A549 (cell line): ENCODE results near the gene ZNF764. TPM values are rescaled to one million over a fixed set of nuclear protein-coding genes. Genes with fewer than 3 reads are reported as not detected.

Experiments used
- ATAC-seq, 2 experiments: fragments of 200-7000 bp in 1 of 2; fragments of >200 bp in 1 of 2; cut with Nextera tagmentation in 1 of 2; cut with Tn5 transposase in 1 of 2; 3 replicates each; pipeline versions ENCODE4 v1.8.0 to v1.9.1; 2018 to 2020; ENCODE audit warnings: mild to moderate bottlenecking in 1 of 2, moderate library complexity in 1 of 2
- CTCF ChIA-PET: fragments of 300-600 bp; sonication (Branson Sonifier 250); formaldehyde crosslinking; extraction: SDS; loops from one replicate; lab custom pipeline; 2021; ENCODE audit warnings: antibody characterized with exemption, inconsistent platforms; lab: Yijun Ruan, JAX
- POLR2A ChIA-PET: fragments of 350-600 bp; formaldehyde crosslinking; extraction: SDS; loops from one replicate; lab custom pipeline; 2021; ENCODE audit warnings: antibody characterized with exemption, inconsistent platforms; lab: Yijun Ruan, JAX
- DNase-seq, 2 experiments: peaks; one replicate each; pipeline versions ENCODE4 v3.0.0 to v3.0.0-alpha.2; 2011 to 2016; ENCODE audit warnings: low read depth in 1 of 2, low spot score in 1 of 2
- FAIRE-seq: peaks from 2 replicates; lab custom pipeline; 2011; peaks lifted over from hg19 to GRCh38; lab: Jason Lieb, UNC
- H3K27ac ChIP-seq, 2 experiments: fragments of >200 bp; sonication (Bioruptor Twin); formaldehyde crosslinking; 3 replicates each; pipeline ENCODE4 v1.5.1; 2016 to 2017
- H3K4me1 ChIP-seq: fragments of >200 bp; sonication (Bioruptor Twin); formaldehyde crosslinking; 3 replicates; pipeline ENCODE4 v1.6.1; 2016
- H3K4me2 ChIP-seq: fragments of >200 bp; sonication (Bioruptor Twin); formaldehyde crosslinking; 3 replicates; pipeline ENCODE4 v1.6.1; 2016
- H3K4me3 ChIP-seq: fragments of >200 bp; sonication (Bioruptor Twin); formaldehyde crosslinking; 3 replicates; pipeline ENCODE4 v1.5.1; 2016
- H3K9me3 ChIP-seq: fragments of >200 bp; sonication (Bioruptor Twin); formaldehyde crosslinking; 3 replicates; pipeline ENCODE4 v1.6.1; 2016
- ATOH8 ChIP-seq: fragments of 250-450 bp; sonication (Bioruptor Pico); IDR thresholded peaks from 2 replicates; pipeline ENCODE4 v1.5.0; 2020; ENCODE audit warnings: low read depth, mild to moderate bottlenecking, moderate library complexity
- BCL3 ChIP-seq: fragments of >200 bp; sonication (Bioruptor Twin); formaldehyde crosslinking; IDR thresholded peaks from 3 replicates; pipeline ENCODE4 v1.6.1; 2016
- BHLHE40 ChIP-seq: IDR thresholded peaks from 2 replicates; pipeline ENCODE4 v1.6.1; 2012; ENCODE audit warnings: low read depth, low read length, inconsistent platforms
- CEBPB ChIP-seq, 2 experiments: fragments of >200 bp in 1 of 2; sonication (Bioruptor Twin) in 1 of 2; formaldehyde crosslinking in 1 of 2; IDR thresholded peaks; 2 replicates each; pipeline ENCODE4 v1.6.1; 2012 to 2016
- CTCF ChIP-seq: fragments of >200 bp; sonication (Bioruptor Twin); formaldehyde crosslinking; IDR thresholded peaks from 3 replicates; pipeline ENCODE4 v1.5.1; 2016
- EP300 ChIP-seq, 2 experiments: fragments of >200 bp; sonication (Bioruptor Twin); formaldehyde crosslinking; IDR thresholded peaks; 2 replicates in 1 of 2; 3 replicates in 1 of 2; pipeline ENCODE4 v1.6.1; 2016 to 2017
- FOSB ChIP-seq: fragments of 250-450 bp; sonication (Bioruptor Pico); IDR thresholded peaks from 2 replicates; pipeline ENCODE4 v1.5.0; 2020; ENCODE audit warnings: mild to moderate bottlenecking, moderate library complexity
- FOSL2 ChIP-seq, 2 experiments: fragments of 450-650 bp in 1 of 2; fragments of >200 bp in 1 of 2; sonication (Bioruptor Twin) in 1 of 2; formaldehyde crosslinking; IDR thresholded peaks; 2 replicates each; pipeline versions ENCODE4 v1.5.0 to v1.6.1; 2016 to 2020; ENCODE audit warnings: mild to moderate bottlenecking in 1 of 2, moderate library complexity in 1 of 2
- FOXS1 ChIP-seq: fragments of 250-450 bp; sonication (Bioruptor Pico); IDR thresholded peaks from 2 replicates; pipeline ENCODE4 v1.5.0; 2020; ENCODE audit warnings: mild to moderate bottlenecking, moderate library complexity
- HES2 ChIP-seq: fragments of >200 bp; sonication (Bioruptor Twin); formaldehyde crosslinking; IDR thresholded peaks from 2 replicates; pipeline ENCODE4 v1.6.1; 2016
- JUN ChIP-seq, 2 experiments: fragments of >200 bp; sonication (Bioruptor Twin); formaldehyde crosslinking; IDR thresholded peaks; 2 replicates in 1 of 2; 3 replicates in 1 of 2; pipeline ENCODE4 v1.6.1; 2016 to 2017
- KDM1A ChIP-seq: fragments of 200-600 bp; sonication (generic); IDR thresholded peaks from 2 replicates; pipeline ENCODE4 v1.6.1; 2016; ENCODE audit warnings: low read depth, mild to moderate bottlenecking
- KDM5A ChIP-seq: fragments of 200-600 bp; sonication (generic); IDR thresholded peaks from 2 replicates; pipeline ENCODE4 v1.6.1; 2016; ENCODE audit warnings: antibody characterized with exemption, mild to moderate bottlenecking
- MAFK ChIP-seq: fragments of 450-650 bp; IDR thresholded peaks from 2 replicates; pipeline ENCODE4 v1.6.1; 2014; ENCODE audit not compliant: partially characterized antibody
- MAZ ChIP-seq: fragments of 150-350 bp; IDR thresholded peaks from 2 replicates; pipeline ENCODE4 v1.6.1; 2014; ENCODE audit warnings: antibody characterized with exemption, low read depth, low read length, borderline replicate concordance
- NFE2L2 ChIP-seq: fragments of 150-350 bp; conservative IDR thresholded peaks from 2 replicates; pipeline ENCODE4 v1.6.1; 2014; ENCODE audit warnings: low read length
- PHF8 ChIP-seq: fragments of 200-600 bp; sonication (generic); IDR thresholded peaks from 2 replicates; pipeline ENCODE4 v1.6.1; 2016; ENCODE audit warnings: low read depth, mild to moderate bottlenecking, antibody characterized with exemption, moderate library complexity, borderline replicate concordance
- POLR2A ChIP-seq: IDR thresholded peaks from 2 replicates; pipeline ENCODE4 v1.6.1; 2012; ENCODE audit warnings: mild to moderate bottlenecking, low read length
- POLR2AphosphoS2 ChIP-seq: conservative IDR thresholded peaks from 2 replicates; pipeline ENCODE4 v1.6.1; 2012; ENCODE audit warnings: low read length, improper control_type of control experiment, inconsistent platforms
- RAD21 ChIP-seq, 2 experiments: fragments of >200 bp in 1 of 2; sonication (Bioruptor Twin) in 1 of 2; formaldehyde crosslinking in 1 of 2; IDR thresholded peaks in 1 of 2; conservative IDR thresholded peaks in 1 of 2; 2 replicates in 1 of 2; 3 replicates in 1 of 2; pipeline ENCODE4 v1.6.1; 2012 to 2018; ENCODE audit warnings: inconsistent platforms in 1 of 2
- RFX5 ChIP-seq: fragments of 450-650 bp; IDR thresholded peaks from 2 replicates; pipeline ENCODE4 v1.7.1; 2014; ENCODE audit warnings: antibody characterized with exemption, mild to moderate bottlenecking, moderate library complexity
- RNF2 ChIP-seq: fragments of 200-600 bp; sonication (generic); IDR thresholded peaks from 2 replicates; pipeline ENCODE4 v1.6.1; 2016; ENCODE audit warnings: low read depth, mild to moderate bottlenecking, antibody characterized with exemption, moderate library complexity, borderline replicate concordance
- SREBF2 ChIP-seq: fragments of 450-650 bp; IDR thresholded peaks from 2 replicates; pipeline ENCODE4 v1.6.1; 2014; ENCODE audit warnings: mild to moderate bottlenecking, moderate library complexity
- TP53 ChIP-seq: fragments of 250-450 bp; sonication (Bioruptor Pico); IDR thresholded peaks from 2 replicates; pipeline ENCODE4 v1.5.0; 2021; ENCODE audit warnings: mild to moderate bottlenecking, moderate library complexity
- ZC3H11A ChIP-seq: fragments of 450-650 bp; IDR thresholded peaks from 2 replicates; pipeline ENCODE4 v1.6.1; 2014; ENCODE audit warnings: antibody characterized with exemption, mild to moderate bottlenecking
- WGBS: methylation state at CpG from one replicate; pipeline ENCODE4 v1.1.6; 2017; ENCODE audit errors: missing lambda C conversion rate; 5-methylcytosine and 5-hydroxymethylcytosine counted together
- polyA plus RNA-seq, 4 experiments: library from polyadenylated mRNA; depleted of rRNA in 3 of 4; stranded (reverse); fragments of >200 nt; fragmentation: RNase III in 1 of 4; extraction: RNeasy Plus Mini Kit Qiagen cat#74134 plus additional on column Dnase treatment in 1 of 4; gene quantifications; 2 replicates in 3 of 4; 3 replicates in 1 of 4; pipeline ENCODE4 v1.2.3, GENCODE V29; 2011 to 2017
- TF ChIP-seq, protein P1 (sequence below): IDR thresholded peaks from 2 replicates; pipeline ENCODE4 v1.6.1; 2012

The ZNF764 gene
- polyA plus RNA-seq, 2 of the 4 experiments (the other 2 are of a cell fraction) = 2.9 to 4.0 TPM

GRCh38 chr16:30535777-30536190, 22.4 kb downstream of the ZNF764 start:
- TF ChIP-seq KDM5A (no peak), ZC3H11A (no peak), FOSB (no peak), PHF8 (no peak), SREBF2 (no peak), RAD21 (conservative IDR thresholded peaks at IDR 0.05 in 1 of 2, IDR thresholded peaks at IDR 0.05 in 1 of 2) (no peak), FOSL2 (IDR thresholded peaks at IDR 0.05) (no peak), FOSL2 (CRISPR knock-in tag; IDR thresholded peaks at IDR 0.05) (no peak), TP53 (CRISPR knock-in tag) (no peak), CTCF (no peak), MAZ (no peak), EP300 (IDR thresholded peaks at IDR 0.05) (no peak), BHLHE40 (no peak), JUN (IDR thresholded peaks at IDR 0.05) (no peak), RFX5 (no peak), FOXS1 (CRISPR knock-in tag) (no peak), POLR2AphosphoS2 (no peak), HES2 (no peak), ATOH8 (CRISPR knock-in tag) (no peak), POLR2A (no peak)
- Histone ChIP-seq H3K4me3 (peak overlapping the region; percentile 52), H3K4me1 (peaks cover 13% of the 10 kb centered on the region; the same call in 2 of the 3 replicates), H3K4me2 (peak overlapping the region; percentile 87), H3K9me3 (no peaks in the 10 kb centered on the region), H3K27ac (peak overlapping the region; percentile 89 to 93; a peak in 5 of 6 replicates)
- 69% methylated on average over 12 of the region's 12 CpGs for WGBS
- ATAC-seq = peak; percentile 47 to 68; a peak in 4 of 6 replicates
- ChIA-PET CTCF (interaction anchor here (0.7 to 2.8 kb wide), 10 partner anchors 10 to 106 kb away, joined by 3 to 12 read pairs (median 8); partner anchors contain the start of genes DCTPP1, ZNF764, ZNF768 and ZNF785), POLR2A (interaction anchor here (0.5 to 3.0 kb wide), 8 partner anchors 9 to 106 kb away, joined by 3 to 36 read pairs (median 6); partner anchors contain the start of genes DCTPP1, ZNF688 and ZNF764)
- FAIRE-seq = no peak
- peak in 1 of 2 experiments; percentile 67 for DNase-seq

DNA sequence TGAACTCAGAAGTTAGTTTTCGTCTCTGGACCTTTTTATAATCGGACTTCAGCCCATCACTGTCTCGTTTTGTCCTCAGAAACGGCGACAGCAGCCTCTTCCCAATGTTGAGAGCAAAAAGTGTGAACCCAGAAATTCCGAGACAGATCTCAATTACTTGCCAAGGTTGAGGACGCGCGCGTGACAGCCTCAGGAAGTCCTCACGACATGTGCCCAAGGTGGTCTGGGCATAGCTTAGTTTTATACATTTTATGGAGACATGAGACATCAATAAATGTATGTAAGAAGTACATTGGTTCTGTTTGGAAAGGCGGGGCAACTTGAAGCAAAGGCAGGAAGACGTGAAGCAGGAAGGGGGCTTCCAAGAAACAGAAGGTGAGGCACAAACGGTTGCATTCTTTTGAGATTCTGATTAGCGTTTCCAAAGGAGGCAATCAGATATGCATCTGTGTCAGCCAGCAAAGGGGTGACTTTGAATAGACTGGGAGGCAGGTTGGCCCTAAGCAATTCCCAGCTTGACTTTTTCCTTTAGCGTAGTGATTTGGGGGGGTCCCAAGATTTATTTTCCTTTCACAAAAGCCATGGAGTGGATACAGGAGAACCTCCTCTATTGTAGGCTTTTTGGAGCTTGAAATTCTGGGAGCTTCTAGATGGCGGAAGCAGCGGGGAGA, 22.9 kb downstream of the ZNF764 start:
- FAIRE-seq = no peak
- TF ChIP-seq BCL3 (peak; percentile 73; the same call in 1 of the 3 replicates), MAFK (no peak), RNF2 (peak; percentile 78; the same call in 1 of the 2 replicates), JUN (IDR thresholded peaks at IDR 0.05) (peak; percentile 12 to 50; a peak in 2 of 5 replicates), CEBPB (IDR thresholded peaks at IDR 0.05) (no peak), FOXS1 (CRISPR knock-in tag) (no peak), NFE2L2 (no peak), HES2 (no peak), KDM1A (no peak), ATOH8 (CRISPR knock-in tag) (no peak)
- TF ChIP-seq, protein P1, sequence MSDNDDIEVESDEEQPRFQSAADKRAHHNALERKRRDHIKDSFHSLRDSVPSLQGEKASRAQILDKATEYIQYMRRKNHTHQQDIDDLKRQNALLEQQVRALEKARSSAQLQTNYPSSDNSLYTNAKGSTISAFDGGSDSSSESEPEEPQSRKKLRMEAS = peak; percentile 71

More for the DNA sequence above, 22.9 kb downstream of the ZNF764 start:
- Histone ChIP-seq H3K4me2 (peak overlapping the region; percentile 87), H3K4me1 (peaks cover 13% of the 10 kb centered on the region; the same call in 2 of the 3 replicates), H3K27ac (peak overlapping the region; percentile 89 to 93), H3K9me3 (no peaks in the 10 kb centered on the region), H3K4me3 (peak overlapping the region; percentile 52)
- POLR2A ChIA-PET = interaction anchor here (0.6 to 3.0 kb wide), 12 partner anchors 8 to 263 kb away, joined by 3 to 36 read pairs (median 5); partner anchors contain the start of genes DCTPP1, ZNF688, ZNF689 and ZNF764
- WGBS = 25% methylated on average over 18 of the region's 18 CpGs
- CTCF ChIA-PET = interaction anchor here (0.6 to 2.8 kb wide), 10 partner anchors 10 to 105 kb away, joined by 3 to 12 read pairs (median 8); partner anchors contain the start of genes DCTPP1, ZNF764, ZNF768 and ZNF785
- ATAC-seq (peak; percentile 6 to 9; a peak in 3 of 6 replicates), DNase-seq (no peak)
